GM12865 (cell line): Measurements from ENCODE around the gene DOCK1.

ENCODE experiments used
- DNase-seq: peaks from one replicate; pipeline ENCODE4 v3.0.0; 2010; ENCODE audit warnings: low read depth
- H3K4me3 ChIP-seq: 2 replicates; pipeline ENCODE4 v1.5.1; 2011; ENCODE audit warnings: mild to moderate bottlenecking, low read depth, low read length, control low read depth
- CTCF ChIP-seq: IDR thresholded peaks from 2 replicates; pipeline ENCODE4 v1.5.1; 2011; ENCODE audit warnings: low read length, control low read depth, low read depth, inconsistent platforms; ENCODE audit not compliant: insufficient read depth; ENCODE audit errors: missing control alignments

The DOCK1 gene

GRCh38 chr10:126904818-126905701, at the start of gene DOCK1:
Gene DOCK1 (plus strand): TSS chr10:126905428. CDS start chr10:126905518, 90 bp downstream.
- no peak for DNase-seq
- no peak for TF ChIP-seq CTCF
- H3K4me3 ChIP-seq, result no peak within 1 kb of the TSS

- no peak overlapping the region for H3K4me3 ChIP-seq
- no peak for TF ChIP-seq CTCF
- no peak for DNase-seq
Observed at GRCh38 chr10:126857178-126857806, 47.9 kb upstream of the DOCK1 start.

- no peak overlapping the region for H3K4me3 ChIP-seq
- no peak for TF ChIP-seq CTCF
- no peak for DNase-seq
Observed at GRCh38 chr10:126867567-126868365, 37.5 kb upstream of the DOCK1 start.

- H3K4me3 ChIP-seq, result no peak overlapping the region
- TF ChIP-seq CTCF, result no peak
- DNase-seq, result no peak
Observed at GRCh38 chr10:126868371-126868770, 36.9 kb upstream of the DOCK1 start.

GRCh38 chr10:126872135-126872534, 33.1 kb upstream of the DOCK1 start:
- no peak for TF ChIP-seq CTCF
- H3K4me3 ChIP-seq, result no peak overlapping the region

GRCh38 chr10:126872768-126873167, 32.5 kb upstream of the DOCK1 start:
- no peak for TF ChIP-seq CTCF
- no peak for DNase-seq
- H3K4me3 ChIP-seq, result no peak overlapping the region

More at GRCh38 chr10:126872135-126872534, 33.1 kb upstream of the DOCK1 start:
- no peak for DNase-seq
